ENCODE measurements around the gene HSF5. TPM values are rescaled to one million over a fixed set of nuclear protein-coding genes. Genes with fewer than 3 reads are reported as not detected.
A peak's percentile ranks its signal among the peaks of the same experiment; 100 is the strongest.

Gene HSF5
- total and polyA plus RNA-seq, 2 of the 13 experiments (the other 11 are each of a cell fraction or from before 2014, with no cell fraction given): not detected

- 0 out of 2 replicates have a peak, but pooled peaks have one; percentile 17 for TF ChIP-seq ZNF629 (CRISPR knock-in tag; conservative IDR thresholded peaks at IDR 0.05)
- peak; percentile 47; the same call in 1 of the 2 replicates for TF ChIP-seq MAF1 (CRISPR knock-in tag; IDR thresholded peaks at IDR 0.05; ENCODE audit: borderline replicate concordance)
- no peak for TF ChIP-seq SOX6 (IDR thresholded peaks at IDR 0.05)
- peak; percentile 93 for TF ChIP-seq SOX6 (CRISPR knock-in tag; IDR thresholded peaks at IDR 0.05)
- TF ChIP-seq NFKBIZ (CRISPR knock-in tag; IDR thresholded peaks at IDR 0.05): peak; percentile 70; the same call in 1 of the 2 replicates
- peak; percentile 13; the same call in 1 of the 2 replicates for TF ChIP-seq JUNB (CRISPR knock-in tag; IDR thresholded peaks at IDR 0.05; ENCODE audit: borderline replicate concordance)
- TF ChIP-seq ZNF564 (CRISPR knock-in tag; IDR thresholded peaks at IDR 0.05): peak; percentile 30; the same call in 1 of the 2 replicates
- peak; percentile 86 for TF ChIP-seq FOSL2 (CRISPR knock-in tag; IDR thresholded peaks at IDR 0.05)
- TF ChIP-seq NAIF1 (CRISPR knock-in tag; IDR thresholded peaks at IDR 0.05; ENCODE audit: borderline replicate concordance): 0 out of 2 replicates have a peak, but pooled peaks have one; percentile 52
- TF ChIP-seq JUND (CRISPR knock-in tag; IDR thresholded peaks at IDR 0.05): 0 out of 2 replicates have a peak, but pooled peaks have one; percentile 22
- TF ChIP-seq TSC22D2 (CRISPR knock-in tag; IDR thresholded peaks at IDR 0.05; ENCODE audit: borderline replicate concordance): no peak; the same call in 1 of the 2 replicates
- TF ChIP-seq ZNF644 (CRISPR knock-in tag; IDR thresholded peaks at IDR 0.05; ENCODE audit: low read depth): peak; percentile 92; the same call in 1 of the 2 replicates
- TF ChIP-seq ZNF547 (CRISPR knock-in tag; IDR thresholded peaks at IDR 0.05): peak; percentile 45; the same call in 1 of the 2 replicates
- TF ChIP-seq HOMEZ (CRISPR knock-in tag; IDR thresholded peaks at IDR 0.05; ENCODE audit: low read depth): peak; percentile 44
- no peak for TF ChIP-seq ZNF136 (CRISPR knock-in tag; IDR thresholded peaks at IDR 0.05; ENCODE audit: low read depth)
- TF ChIP-seq NCOR1 (IDR thresholded peaks at IDR 0.05; ENCODE audit: borderline replicate concordance, low read length): peak; percentile 92
- TF ChIP-seq SPEN (CRISPR knock-in tag; IDR thresholded peaks at IDR 0.05; ENCODE audit: low read depth): no peak
- TF ChIP-seq ZZZ3 (CRISPR knock-in tag; IDR thresholded peaks at IDR 0.05; ENCODE audit: borderline replicate concordance): no peak
- TF ChIP-seq FOXP4 (CRISPR knock-in tag; IDR thresholded peaks at IDR 0.05): peak; percentile 90
- TF ChIP-seq ZFP90 (CRISPR knock-in tag; IDR thresholded peaks at IDR 0.05; ENCODE audit: borderline replicate concordance): 0 out of 2 replicates have a peak, but pooled peaks have one; percentile 29
- no peak for TF ChIP-seq FOXP1 (IDR thresholded peaks at IDR 0.05)
- peak; percentile 76 for TF ChIP-seq FOXP1 (CRISPR knock-in tag; IDR thresholded peaks at IDR 0.05)
- TF ChIP-seq PATZ1 (CRISPR knock-in tag; IDR thresholded peaks at IDR 0.05): peak; percentile 93
- 0 out of 2 replicates have a peak, but pooled peaks have one; percentile 31 for TF ChIP-seq SMAD3 (CRISPR knock-in tag; IDR thresholded peaks at IDR 0.05)
- no peak for TF ChIP-seq CREB3 (CRISPR knock-in tag; IDR thresholded peaks at IDR 0.05)
These were observed 93.5 kb downstream of the HSF5 start (continued) for GRCh38 chr17:58394534-58395223.

All from HepG2 (cell line).